ENCODE measurements around the gene C10orf62.

Gene C10orf62

DNA sequence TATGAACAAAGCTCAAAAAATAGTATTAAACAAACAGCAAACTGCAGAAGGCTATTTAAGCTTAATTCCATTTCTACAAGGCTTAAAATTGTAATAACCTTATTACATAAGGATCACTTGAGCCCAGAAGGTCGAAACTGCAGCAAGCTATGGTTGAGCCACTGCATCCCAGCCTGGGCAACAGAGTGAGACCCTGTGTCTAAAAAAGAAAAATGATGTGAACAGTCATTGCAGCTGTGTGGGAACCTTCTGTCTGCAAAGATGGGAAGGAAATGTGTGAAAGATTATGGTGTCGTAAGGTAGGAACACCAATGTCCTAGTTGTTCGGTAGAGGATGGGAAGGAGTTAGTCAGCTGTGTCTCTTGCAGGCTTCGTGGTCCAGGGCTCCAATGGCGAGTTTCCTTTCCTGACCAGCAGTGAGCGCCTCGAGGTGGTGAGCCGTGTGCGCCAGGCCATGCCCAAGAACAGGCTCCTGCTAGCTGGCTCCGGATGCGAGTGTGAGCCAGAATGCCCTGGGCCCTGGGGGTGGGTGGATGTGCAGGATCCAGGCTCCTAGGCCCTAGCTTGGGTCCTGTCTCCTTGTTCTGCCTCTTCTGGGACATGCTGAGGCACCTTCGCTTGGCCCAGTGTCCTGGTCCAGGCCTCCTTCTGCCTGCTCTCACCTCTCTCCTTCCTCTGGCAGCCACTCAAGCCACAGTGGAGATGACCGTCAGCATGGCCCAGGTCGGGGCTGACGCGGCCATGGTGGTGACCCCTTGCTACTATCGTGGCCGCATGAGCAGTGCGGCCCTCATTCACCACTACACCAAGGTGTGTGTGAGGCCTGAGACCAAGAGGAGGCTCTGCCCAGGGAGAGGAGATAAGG is 9.1 kb downstream of the C10orf62 start:
- DNase-seq (ENCODE audit: low read depth in 1 of 2, low spot score in 1 of 2): peak in 1 of 2 experiments; percentile 10
- no peaks in the 10 kb centered on the region for H3K27me3 ChIP-seq (ENCODE audit: insufficient read depth, poor library complexity, severe bottlenecking)
- H3K27ac ChIP-seq (replicated peaks): no peak overlapping the region
- H3K4me3 ChIP-seq (replicated peaks; ENCODE audit: insufficient read depth, low read length): no peak overlapping the region
- TF ChIP-seq POLR2AphosphoS5 (IDR thresholded peaks at IDR 0.05; ENCODE audit: low read depth) (no peak), GABPA (IDR thresholded peaks at IDR 0.05; ENCODE audit: low read depth) (no peak), SPI1 (IDR thresholded peaks at IDR 0.05; ENCODE audit: borderline replicate concordance, low read depth) (no peak)
- TF ChIP-seq, protein P1, sequence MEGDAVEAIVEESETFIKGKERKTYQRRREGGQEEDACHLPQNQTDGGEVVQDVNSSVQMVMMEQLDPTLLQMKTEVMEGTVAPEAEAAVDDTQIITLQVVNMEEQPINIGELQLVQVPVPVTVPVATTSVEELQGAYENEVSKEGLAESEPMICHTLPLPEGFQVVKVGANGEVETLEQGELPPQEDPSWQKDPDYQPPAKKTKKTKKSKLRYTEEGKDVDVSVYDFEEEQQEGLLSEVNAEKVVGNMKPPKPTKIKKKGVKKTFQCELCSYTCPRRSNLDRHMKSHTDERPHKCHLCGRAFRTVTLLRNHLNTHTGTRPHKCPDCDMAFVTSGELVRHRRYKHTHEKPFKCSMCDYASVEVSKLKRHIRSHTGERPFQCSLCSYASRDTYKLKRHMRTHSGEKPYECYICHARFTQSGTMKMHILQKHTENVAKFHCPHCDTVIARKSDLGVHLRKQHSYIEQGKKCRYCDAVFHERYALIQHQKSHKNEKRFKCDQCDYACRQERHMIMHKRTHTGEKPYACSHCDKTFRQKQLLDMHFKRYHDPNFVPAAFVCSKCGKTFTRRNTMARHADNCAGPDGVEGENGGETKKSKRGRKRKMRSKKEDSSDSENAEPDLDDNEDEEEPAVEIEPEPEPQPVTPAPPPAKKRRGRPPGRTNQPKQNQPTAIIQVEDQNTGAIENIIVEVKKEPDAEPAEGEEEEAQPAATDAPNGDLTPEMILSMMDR (IDR thresholded peaks at IDR 0.05; ENCODE audit: insufficient read depth, low read length): no peak
- TF ChIP-seq, protein P2, sequence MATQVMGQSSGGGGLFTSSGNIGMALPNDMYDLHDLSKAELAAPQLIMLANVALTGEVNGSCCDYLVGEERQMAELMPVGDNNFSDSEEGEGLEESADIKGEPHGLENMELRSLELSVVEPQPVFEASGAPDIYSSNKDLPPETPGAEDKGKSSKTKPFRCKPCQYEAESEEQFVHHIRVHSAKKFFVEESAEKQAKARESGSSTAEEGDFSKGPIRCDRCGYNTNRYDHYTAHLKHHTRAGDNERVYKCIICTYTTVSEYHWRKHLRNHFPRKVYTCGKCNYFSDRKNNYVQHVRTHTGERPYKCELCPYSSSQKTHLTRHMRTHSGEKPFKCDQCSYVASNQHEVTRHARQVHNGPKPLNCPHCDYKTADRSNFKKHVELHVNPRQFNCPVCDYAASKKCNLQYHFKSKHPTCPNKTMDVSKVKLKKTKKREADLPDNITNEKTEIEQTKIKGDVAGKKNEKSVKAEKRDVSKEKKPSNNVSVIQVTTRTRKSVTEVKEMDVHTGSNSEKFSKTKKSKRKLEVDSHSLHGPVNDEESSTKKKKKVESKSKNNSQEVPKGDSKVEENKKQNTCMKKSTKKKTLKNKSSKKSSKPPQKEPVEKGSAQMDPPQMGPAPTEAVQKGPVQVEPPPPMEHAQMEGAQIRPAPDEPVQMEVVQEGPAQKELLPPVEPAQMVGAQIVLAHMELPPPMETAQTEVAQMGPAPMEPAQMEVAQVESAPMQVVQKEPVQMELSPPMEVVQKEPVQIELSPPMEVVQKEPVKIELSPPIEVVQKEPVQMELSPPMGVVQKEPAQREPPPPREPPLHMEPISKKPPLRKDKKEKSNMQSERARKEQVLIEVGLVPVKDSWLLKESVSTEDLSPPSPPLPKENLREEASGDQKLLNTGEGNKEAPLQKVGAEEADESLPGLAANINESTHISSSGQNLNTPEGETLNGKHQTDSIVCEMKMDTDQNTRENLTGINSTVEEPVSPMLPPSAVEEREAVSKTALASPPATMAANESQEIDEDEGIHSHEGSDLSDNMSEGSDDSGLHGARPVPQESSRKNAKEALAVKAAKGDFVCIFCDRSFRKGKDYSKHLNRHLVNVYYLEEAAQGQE (IDR thresholded peaks at IDR 0.05; ENCODE audit: insufficient replicate concordance, low read depth): no peak

DNA sequence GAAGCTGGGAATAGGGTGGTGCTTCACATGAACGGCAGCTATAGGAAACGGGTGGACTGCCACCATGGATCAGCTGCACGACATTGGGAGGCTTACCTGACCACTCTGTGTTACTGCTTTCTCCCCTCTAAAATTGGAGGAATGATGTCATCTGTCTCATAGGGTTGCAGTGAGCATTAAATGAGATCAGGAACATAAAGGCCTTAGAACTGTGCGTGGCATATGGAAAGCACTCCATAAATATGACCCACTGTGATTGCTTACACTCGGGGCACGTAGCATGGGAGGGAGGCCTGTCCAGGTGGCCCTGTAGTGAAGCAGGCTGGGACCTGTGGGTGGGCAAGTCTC is 9.7 kb downstream of the C10orf62 start:
- TF ChIP-seq POLR2AphosphoS5 (IDR thresholded peaks at IDR 0.05; ENCODE audit: low read depth): no peak
- no peak for TF ChIP-seq GABPA (IDR thresholded peaks at IDR 0.05; ENCODE audit: low read depth)
- TF ChIP-seq SPI1 (IDR thresholded peaks at IDR 0.05; ENCODE audit: borderline replicate concordance, low read depth): no peak
- TF ChIP-seq, protein P1 (IDR thresholded peaks at IDR 0.05; ENCODE audit: insufficient read depth, low read length): no peak
- TF ChIP-seq, protein P2 (IDR thresholded peaks at IDR 0.05; ENCODE audit: insufficient replicate concordance, low read depth): no peak
- no peaks in the 10 kb centered on the region for H3K27me3 ChIP-seq (ENCODE audit: insufficient read depth, poor library complexity, severe bottlenecking)
- no peak overlapping the region for H3K4me3 ChIP-seq (replicated peaks; ENCODE audit: insufficient read depth, low read length)
- H3K27ac ChIP-seq (replicated peaks): no peak overlapping the region
- DNase-seq (ENCODE audit: low read depth in 1 of 2, low spot score in 1 of 2): no peak

DNA sequence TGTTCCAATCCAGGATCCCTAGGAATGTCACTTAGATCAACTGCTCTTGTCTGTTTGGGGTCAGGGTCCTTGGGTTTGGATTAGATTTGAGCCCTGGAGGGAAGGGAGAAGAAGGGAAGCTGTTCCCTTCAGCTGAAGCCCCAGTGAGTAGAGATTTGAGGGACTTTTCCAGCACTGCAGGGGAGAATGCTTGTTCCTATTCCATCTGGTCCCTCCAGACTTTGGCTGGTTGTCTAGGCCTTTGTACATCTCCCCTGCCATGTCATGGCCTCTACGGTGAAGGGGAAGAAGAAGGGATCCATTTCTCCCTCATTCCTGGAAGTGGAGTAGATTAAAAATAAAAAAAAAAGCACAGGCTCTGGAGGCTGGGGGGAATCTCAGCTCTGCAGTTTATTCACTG is 11.1 kb downstream of the C10orf62 start:
- TF ChIP-seq GABPA (IDR thresholded peaks at IDR 0.05; ENCODE audit: low read depth): no peak
- Histone ChIP-seq H3K4me3 (replicated peaks; ENCODE audit: insufficient read depth, low read length) (no peak overlapping the region), H3K27me3 (ENCODE audit: insufficient read depth, poor library complexity, severe bottlenecking) (no peaks in the 10 kb centered on the region), H3K27ac (replicated peaks) (no peak overlapping the region)
- DNase-seq (ENCODE audit: low read depth in 1 of 2, low spot score in 1 of 2): no peak

DNA sequence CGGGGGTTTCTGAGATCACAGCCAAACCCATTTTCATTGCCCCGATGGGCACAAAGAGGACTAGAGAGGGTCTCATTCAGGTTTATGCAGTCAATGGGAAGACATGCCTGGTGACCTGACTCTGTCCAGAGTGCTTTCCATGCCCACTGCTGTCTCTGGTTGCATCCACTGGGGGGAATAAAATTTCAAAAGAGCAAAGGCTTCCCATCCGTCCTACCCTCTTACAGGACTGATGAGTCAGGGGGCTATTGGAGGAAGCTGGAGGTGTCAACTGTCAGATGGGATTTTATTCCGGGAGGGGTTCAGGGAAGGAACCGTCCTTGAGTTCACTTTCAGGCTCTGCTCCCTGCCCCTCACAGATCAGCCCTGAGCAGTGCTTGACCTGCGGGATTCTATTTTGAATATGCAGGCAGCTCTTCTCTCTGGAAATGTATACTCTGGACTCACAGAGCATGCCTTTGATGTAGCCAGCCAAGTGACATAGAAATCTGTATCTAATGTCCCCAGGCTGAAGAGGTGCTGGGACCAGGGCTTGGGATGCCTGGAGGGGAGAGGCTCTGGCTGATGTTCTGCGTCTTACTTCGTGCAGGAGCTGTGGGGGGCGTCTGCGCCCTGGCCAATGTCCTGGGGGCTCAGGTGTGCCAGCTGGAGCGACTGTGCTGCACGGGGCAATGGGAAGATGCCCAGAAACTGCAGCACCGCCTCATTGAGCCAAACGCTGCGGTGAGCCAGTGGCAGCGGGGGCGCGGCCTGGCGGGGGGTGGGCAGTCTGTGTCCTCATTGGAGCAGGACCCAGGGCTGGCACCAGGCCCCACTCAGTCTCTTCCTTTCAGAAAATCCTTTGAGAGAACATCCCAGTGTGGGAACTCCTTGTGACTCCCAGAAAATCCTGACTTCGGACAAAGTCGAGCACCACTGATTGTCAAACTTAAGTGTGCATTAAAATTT is 12.0 kb downstream of the C10orf62 start:
- Histone ChIP-seq H3K27ac (replicated peaks) (no peak overlapping the region), H3K4me3 (replicated peaks; ENCODE audit: insufficient read depth, low read length) (no peak overlapping the region), H3K27me3 (ENCODE audit: insufficient read depth, poor library complexity, severe bottlenecking) (no peaks in the 10 kb centered on the region)
- TF ChIP-seq, protein P1 (IDR thresholded peaks at IDR 0.05; ENCODE audit: insufficient read depth, low read length): no peak
- TF ChIP-seq GABPA (IDR thresholded peaks at IDR 0.05; ENCODE audit: low read depth) (no peak), POLR2AphosphoS5 (IDR thresholded peaks at IDR 0.05; ENCODE audit: low read depth) (no peak), SPI1 (IDR thresholded peaks at IDR 0.05; ENCODE audit: borderline replicate concordance, low read depth) (no peak)
- TF ChIP-seq, protein P2 (IDR thresholded peaks at IDR 0.05; ENCODE audit: insufficient replicate concordance, low read depth): no peak
- DNase-seq (ENCODE audit: low read depth in 1 of 2, low spot score in 1 of 2): no peak
